Measurements from ENCODE around the gene METTL13.

DNA sequence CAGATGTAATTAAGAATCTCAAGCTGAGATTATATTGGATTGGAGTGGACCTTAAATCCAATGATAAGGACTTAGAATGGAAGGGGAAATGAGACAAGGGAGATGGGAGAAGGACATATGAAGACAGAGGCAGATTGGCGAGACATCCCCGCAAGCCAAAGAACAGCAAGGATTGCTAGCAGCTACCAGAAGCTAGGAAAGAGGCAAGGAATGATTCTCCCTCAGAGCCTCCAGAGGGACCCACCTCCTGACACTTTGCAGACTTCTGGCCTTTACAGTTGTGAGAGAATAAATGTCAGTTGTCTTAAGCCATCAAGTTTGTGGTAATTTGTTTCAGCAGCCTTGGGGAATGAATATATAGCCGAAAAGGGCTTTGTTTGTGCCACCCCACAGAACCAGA is 20.7 kb downstream of the METTL13 start:
- TF ChIP-seq EZH2 (IDR thresholded peaks at IDR 0.05; ENCODE audit: borderline replicate concordance, low read depth, low read length) (no peak), SPI1 (IDR thresholded peaks at IDR 0.05; ENCODE audit: borderline replicate concordance, low read depth, low read length) (no peak), POLR2AphosphoS5 (IDR thresholded peaks at IDR 0.05; ENCODE audit: control insufficient read depth, insufficient read depth, low read depth, low read length) (no peak), POLR2AphosphoS2 (IDR thresholded peaks at IDR 0.05; ENCODE audit: low read length) (no peak), POLR2A (conservative IDR thresholded peaks at IDR 0.05) (no peak), ADNP (tag; IDR thresholded peaks at IDR 0.05) (no peak), KDM5B (IDR thresholded peaks at IDR 0.05; ENCODE audit: insufficient replicate concordance, low read depth, low read length) (no peak), SOX6 (IDR thresholded peaks at IDR 0.05) (no peak), TRIM24 (IDR thresholded peaks at IDR 0.05) (no peak), PHF21A (IDR thresholded peaks at IDR 0.05; ENCODE audit: borderline replicate concordance, low read depth) (no peak)
- TF ChIP-seq, protein P1, sequence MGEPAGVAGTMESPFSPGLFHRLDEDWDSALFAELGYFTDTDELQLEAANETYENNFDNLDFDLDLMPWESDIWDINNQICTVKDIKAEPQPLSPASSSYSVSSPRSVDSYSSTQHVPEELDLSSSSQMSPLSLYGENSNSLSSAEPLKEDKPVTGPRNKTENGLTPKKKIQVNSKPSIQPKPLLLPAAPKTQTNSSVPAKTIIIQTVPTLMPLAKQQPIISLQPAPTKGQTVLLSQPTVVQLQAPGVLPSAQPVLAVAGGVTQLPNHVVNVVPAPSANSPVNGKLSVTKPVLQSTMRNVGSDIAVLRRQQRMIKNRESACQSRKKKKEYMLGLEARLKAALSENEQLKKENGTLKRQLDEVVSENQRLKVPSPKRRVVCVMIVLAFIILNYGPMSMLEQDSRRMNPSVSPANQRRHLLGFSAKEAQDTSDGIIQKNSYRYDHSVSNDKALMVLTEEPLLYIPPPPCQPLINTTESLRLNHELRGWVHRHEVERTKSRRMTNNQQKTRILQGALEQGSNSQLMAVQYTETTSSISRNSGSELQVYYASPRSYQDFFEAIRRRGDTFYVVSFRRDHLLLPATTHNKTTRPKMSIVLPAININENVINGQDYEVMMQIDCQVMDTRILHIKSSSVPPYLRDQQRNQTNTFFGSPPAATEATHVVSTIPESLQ (CRISPR knock-in tag; IDR thresholded peaks at IDR 0.05), result no peak
